Bronchial epithelial cell (primary cell): ENCODE data around the gene FOSB. TPM values are rescaled to one million over a fixed set of nuclear protein-coding genes. Genes with fewer than 3 reads are reported as not detected.

Experiments
- DNase-seq: peaks from one replicate; pipeline ENCODE4 v3.0.0-alpha.2; 2010; ENCODE audit warnings: low read depth
- FAIRE-seq: peaks from 2 replicates; lab custom pipeline; 2011; peaks lifted over from hg19 to GRCh38; lab: Jason Lieb, UNC
- H3K27me3 ChIP-seq: 2 replicates; pipeline ENCODE4 v1.5.1; 2011; ENCODE audit warnings: low read length; ENCODE audit not compliant: control insufficient read depth, insufficient read depth
- H3K36me3 ChIP-seq: 2 replicates; pipeline ENCODE4 v1.5.1; 2011; ENCODE audit warnings: low read length; ENCODE audit not compliant: control insufficient read depth, insufficient read depth
- H3K4me3 ChIP-seq: 2 replicates; pipeline ENCODE4 v1.5.1; 2011; ENCODE audit warnings: mild to moderate bottlenecking, low read depth, low read length, control low read depth
- CTCF ChIP-seq: IDR thresholded peaks from 2 replicates; pipeline ENCODE4 v1.5.1; 2011; ENCODE audit warnings: mild to moderate bottlenecking, moderate library complexity, low read length, control low read depth, inconsistent platforms; ENCODE audit not compliant: insufficient read depth, severe bottlenecking
- total RNA-seq: library from RNA; depleted of rRNA; stranded (reverse); fragments of >200 nt; gene quantifications from 2 replicates; pipeline ENCODE4 v1.2.1, GENCODE V29; 2014

Gene FOSB
- total RNA-seq, 1 donor from 2014 or later = 4.2 TPM

- FAIRE-seq (no peak), DNase-seq (no peak)
- no peak for TF ChIP-seq CTCF
- H3K4me3 ChIP-seq = no peak overlapping the region
- H3K36me3 ChIP-seq = no peaks in the 10 kb centered on the region
- H3K27me3 ChIP-seq = no peaks in the 10 kb centered on the region
Measured at GRCh38 chr19:45437328-45437727, 30.5 kb upstream of the FOSB start.

- TF ChIP-seq CTCF = no peak
- Histone ChIP-seq H3K27me3 (no peaks in the 10 kb centered on the region), H3K4me3 (peak overlapping the region; percentile 55), H3K36me3 (no peaks in the 10 kb centered on the region)
- FAIRE-seq (no peak), DNase-seq (no peak)
Measured at GRCh38 chr19:45439190-45439568, 28.6 kb upstream of the FOSB start.

- no peak for FAIRE-seq
Measured at GRCh38 chr19:45439569-45440258, 28.1 kb upstream of the FOSB start.

GRCh38 chr19:45440259-45440638, 27.5 kb upstream of the FOSB start:
- DNase-seq (no peak), FAIRE-seq (no peak)
- Histone ChIP-seq H3K36me3 (no peaks in the 10 kb centered on the region), H3K27me3 (no peaks in the 10 kb centered on the region), H3K4me3 (peak overlapping the region; percentile 55)
- no peak for TF ChIP-seq CTCF

More at GRCh38 chr19:45439569-45440258, 28.1 kb upstream of the FOSB start:
- Histone ChIP-seq H3K27me3 (no peaks in the 10 kb centered on the region), H3K36me3 (no peaks in the 10 kb centered on the region), H3K4me3 (peak overlapping the region; percentile 55)
- DNase-seq = peak; percentile 41
- peak; percentile 85 for TF ChIP-seq CTCF

- H3K4me3 ChIP-seq = no peak overlapping the region
- no peaks in the 10 kb centered on the region for H3K27me3 ChIP-seq
- FAIRE-seq (no peak), DNase-seq (no peak)
- H3K36me3 ChIP-seq = no peaks in the 10 kb centered on the region
- no peak for TF ChIP-seq CTCF
Measured at GRCh38 chr19:45440873-45441654, 26.7 kb upstream of the FOSB start.
